WTC11 (cell line): ENCODE results near the gene YIPF5. TPM values are rescaled to one million over a fixed set of nuclear protein-coding genes. Genes with fewer than 3 reads are reported as not detected.

Source experiments
- ATAC-seq: fragments of 200-7000 bp; cut with Tn5 transposase; 2 replicates; pipeline ENCODE4 v1.10.0; 2021; ENCODE audit warnings: mild to moderate bottlenecking, moderate library complexity
- CTCF ChIA-PET: fragments of 300-600 bp; sonication (Branson Sonifier 250); formaldehyde crosslinking; loops from one replicate; lab custom pipeline; 2021; ENCODE audit warnings: antibody characterized with exemption; lab: Charles Lee
- POLR2A ChIA-PET: fragments of 350-600 bp; sonication (Branson Sonifier 250); formaldehyde crosslinking; loops from one replicate; lab custom pipeline; 2021; ENCODE audit warnings: antibody characterized with exemption; lab: Charles Lee
- DNase-seq: peaks from one replicate; pipeline ENCODE4 v3.0.0; 2021; ENCODE audit warnings: low spot score
- H3K27ac Mint-ChIP-seq: 2 replicates; pipeline ENCODE4 v1.8.0; 2021; ENCODE audit warnings: mixed read lengths
- H3K27me3 Mint-ChIP-seq: 2 replicates; pipeline ENCODE4 v1.8.0; 2021; ENCODE audit warnings: low read depth, mild to moderate bottlenecking, moderate library complexity, mixed read lengths
- H3K36me3 Mint-ChIP-seq: 2 replicates; pipeline ENCODE4 v1.8.0; 2021; ENCODE audit warnings: mixed read lengths
- H3K4me1 Mint-ChIP-seq: 2 replicates; pipeline ENCODE4 v1.8.0; 2022; ENCODE audit warnings: mixed read lengths
- H3K4me3 Mint-ChIP-seq: 2 replicates; pipeline ENCODE4 v1.8.0; 2021; ENCODE audit warnings: mild to moderate bottlenecking, moderate library complexity, mixed read lengths
- H3K9me3 Mint-ChIP-seq: 2 replicates; pipeline ENCODE4 v1.8.0; 2021; ENCODE audit warnings: mixed read lengths
- AFF4 ChIP-seq: sonication (generic); formaldehyde crosslinking; IDR thresholded peaks from 2 replicates; pipeline ENCODE4 v1.8.1; 2023; ENCODE audit warnings: mild to moderate bottlenecking, missing genetic modification reagents, borderline replicate concordance
- ARID4B ChIP-seq: sonication (generic); formaldehyde crosslinking; IDR thresholded peaks from 2 replicates; pipeline ENCODE4 v1.8.0; 2023; ENCODE audit warnings: missing genetic modification reagents, mild to moderate bottlenecking, borderline replicate concordance
- ATF1 ChIP-seq: sonication (generic); formaldehyde crosslinking; IDR thresholded peaks from 2 replicates; pipeline ENCODE4 v1.8.1; 2023; ENCODE audit warnings: mild to moderate bottlenecking, moderate library complexity, missing genetic modification reagents
- ATF2 ChIP-seq: sonication (generic); formaldehyde crosslinking; IDR thresholded peaks from 2 replicates; pipeline ENCODE4 v1.8.1; 2022; ENCODE audit warnings: low read depth, missing genetic modification reagents, borderline replicate concordance
- CREB1 ChIP-seq: sonication (generic); formaldehyde crosslinking; IDR thresholded peaks from 2 replicates; pipeline ENCODE4 v1.8.0; 2023; ENCODE audit warnings: mild to moderate bottlenecking, missing genetic modification reagents
- CTCF ChIP-seq: fragments of 200-600 bp; IDR thresholded peaks from 2 replicates; pipeline ENCODE4 v1.8.0; 2022; ENCODE audit warnings: antibody characterized with exemption
- E2F1 ChIP-seq: sonication (generic); formaldehyde crosslinking; IDR thresholded peaks from 2 replicates; pipeline ENCODE4 v1.8.0; 2022; ENCODE audit warnings: mild to moderate bottlenecking, missing genetic modification reagents
- ERG ChIP-seq: fragments of 250-450 bp; sonication (Bioruptor Pico); IDR thresholded peaks from 2 replicates; pipeline ENCODE4 v1.8.0; 2021; ENCODE audit warnings: mild to moderate bottlenecking
- FOXJ3 ChIP-seq: sonication (generic); formaldehyde crosslinking; IDR thresholded peaks from 2 replicates; pipeline ENCODE4 v1.9.0; 2021; ENCODE audit warnings: missing genetic modification reagents, mild to moderate bottlenecking, borderline replicate concordance
- GABPB1 ChIP-seq: sonication (generic); formaldehyde crosslinking; IDR thresholded peaks from 2 replicates; pipeline ENCODE4 v1.8.1; 2023; ENCODE audit warnings: mild to moderate bottlenecking, missing genetic modification reagents
- GTF2I ChIP-seq: fragments of 250-450 bp; sonication (Bioruptor Pico); conservative IDR thresholded peaks from 2 replicates; pipeline ENCODE4 v1.4.0; 2021; ENCODE audit warnings: mild to moderate bottlenecking
- KAT7 ChIP-seq: sonication (generic); formaldehyde crosslinking; IDR thresholded peaks from 2 replicates; pipeline ENCODE4 v1.8.1; 2023; ENCODE audit warnings: missing genetic modification reagents, mild to moderate bottlenecking, borderline replicate concordance
- MXD4 ChIP-seq: fragments of 250-450 bp; sonication (Bioruptor Pico); IDR thresholded peaks from 2 replicates; pipeline ENCODE4 v1.8.0; 2021; ENCODE audit warnings: mild to moderate bottlenecking, moderate library complexity, borderline replicate concordance
- NR1H2 ChIP-seq: sonication (generic); formaldehyde crosslinking; IDR thresholded peaks from 2 replicates; pipeline ENCODE4 v1.9.0; 2021; ENCODE audit warnings: mild to moderate bottlenecking, moderate library complexity, missing genetic modification reagents
- NR3C1 ChIP-seq: sonication (generic); formaldehyde crosslinking; conservative IDR thresholded peaks from 2 replicates; pipeline ENCODE4 v1.8.1; 2023; ENCODE audit warnings: low read depth, mild to moderate bottlenecking, missing genetic modification reagents
- RORB ChIP-seq: fragments of 250-450 bp; sonication (Bioruptor Pico); IDR thresholded peaks from 2 replicates; pipeline ENCODE4 v1.9.0; 2021; ENCODE audit warnings: mild to moderate bottlenecking
- TP53 ChIP-seq: sonication (generic); formaldehyde crosslinking; IDR thresholded peaks from 2 replicates; pipeline ENCODE4 v1.8.1; 2023; ENCODE audit warnings: mild to moderate bottlenecking, missing genetic modification reagents
- ZBTB21 ChIP-seq: sonication (generic); formaldehyde crosslinking; IDR thresholded peaks from 2 replicates; pipeline ENCODE4 v1.8.1; 2023; ENCODE audit warnings: mild to moderate bottlenecking, missing genetic modification reagents, borderline replicate concordance
- ZNF423 ChIP-seq: fragments of 250-450 bp; sonication (Bioruptor Pico); IDR thresholded peaks from 2 replicates; pipeline ENCODE4 v2.1.2; 2022; ENCODE audit warnings: mild to moderate bottlenecking, moderate library complexity
- ZNF671 ChIP-seq: fragments of 250-450 bp; sonication (Bioruptor Pico); IDR thresholded peaks from 2 replicates; pipeline ENCODE4 v1.8.0; 2021; ENCODE audit warnings: mild to moderate bottlenecking
- total RNA-seq: library from RNA; stranded (reverse); gene quantifications from 3 replicates; pipeline ENCODE4 v1.2.3, GENCODE V29; 2021

Gene YIPF5
- total RNA-seq, 1 experiment from 2014 or later: 39.2 TPM

- H3K4me1 Mint-ChIP-seq: peaks cover 15% of the 10 kb centered on the region
- H3K27me3 Mint-ChIP-seq: no peaks in the 10 kb centered on the region; the same call in 1 of the 2 replicates
- TF ChIP-seq ERG (CRISPR knock-in tag) (no peak), CREB1 (CRISPR knock-in tag) (no peak), ATF1 (CRISPR knock-in tag) (no peak), ZNF671 (CRISPR knock-in tag) (no peak), AFF4 (CRISPR knock-in tag) (no peak), GABPB1 (CRISPR knock-in tag) (no peak), ATF2 (CRISPR knock-in tag) (no peak), CTCF (no peak), TP53 (CRISPR knock-in tag) (no peak), ZNF423 (no peak), KAT7 (CRISPR knock-in tag) (no peak), E2F1 (CRISPR knock-in tag) (no peak), NR1H2 (no peak), FOXJ3 (CRISPR knock-in tag) (no peak), GTF2I (no peak), RORB (CRISPR knock-in tag) (no peak), MXD4 (CRISPR knock-in tag) (no peak), NR3C1 (CRISPR knock-in tag) (no peak), ARID4B (CRISPR knock-in tag) (no peak), ZBTB21 (CRISPR knock-in tag) (no peak)
- ChIA-PET CTCF (no interaction called here), POLR2A (no interaction called here)
- no peaks in the 10 kb centered on the region for H3K9me3 Mint-ChIP-seq
- no peak for DNase-seq
- no peak overlapping the region for H3K27ac Mint-ChIP-seq
- no peaks in the 10 kb centered on the region for H3K36me3 Mint-ChIP-seq
- H3K4me3 Mint-ChIP-seq: no peak overlapping the region
- ATAC-seq: no peak
Measured at GRCh38 chr5:144144956-144145751, 25.3 kb downstream of the YIPF5 start.
